NCI-H748 (cell line): ENCODE measurements around the gene THBS1.

Source experiments
- DNase-seq: peaks from one replicate; lab custom pipeline; 2025; ENCODE audit not compliant: unreplicated experiment; lab: John Stamatoyannopoulos, UW

THBS1 gene

DNA sequence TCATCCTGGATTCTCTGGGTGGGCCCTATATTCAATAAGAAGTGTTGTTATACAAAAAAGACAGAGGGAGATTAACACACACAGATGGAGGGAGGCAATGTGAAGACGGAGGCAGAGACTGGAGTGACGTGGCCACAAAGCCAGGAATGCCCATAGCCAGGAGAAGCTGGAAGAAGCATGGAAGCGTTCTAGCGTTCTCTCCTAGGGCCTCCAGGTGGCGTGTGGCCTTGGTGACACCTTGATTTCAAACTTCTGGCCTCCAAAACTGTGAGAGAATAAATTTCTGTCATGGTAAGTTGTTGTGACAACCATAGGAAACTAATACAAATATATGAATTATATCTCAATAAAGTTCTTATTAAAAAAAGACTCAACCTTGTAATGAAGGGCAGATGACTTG is 21.3 kb downstream of the THBS1 start:
- DNase-seq, result no peak

DNA sequence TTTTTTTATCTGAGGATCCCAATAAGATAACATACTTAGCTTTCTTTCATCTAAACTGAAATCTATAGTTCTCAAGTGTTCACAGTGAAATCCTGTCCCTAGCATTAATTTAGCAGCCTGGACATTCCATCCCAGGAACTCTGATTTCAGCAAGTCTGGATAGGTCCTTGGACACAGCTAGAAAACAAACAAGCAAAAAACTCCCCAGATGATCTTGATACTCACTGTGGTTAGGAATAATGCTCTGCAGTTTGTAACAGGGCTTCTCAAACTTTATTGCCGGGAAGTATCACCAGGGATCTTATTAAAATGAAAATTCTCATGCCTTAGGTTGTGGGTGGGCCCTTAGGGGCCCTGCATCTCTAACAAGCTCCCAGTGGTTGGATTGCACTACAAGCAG is 24.3 kb downstream of the THBS1 start:
- DNase-seq, result no peak

DNA sequence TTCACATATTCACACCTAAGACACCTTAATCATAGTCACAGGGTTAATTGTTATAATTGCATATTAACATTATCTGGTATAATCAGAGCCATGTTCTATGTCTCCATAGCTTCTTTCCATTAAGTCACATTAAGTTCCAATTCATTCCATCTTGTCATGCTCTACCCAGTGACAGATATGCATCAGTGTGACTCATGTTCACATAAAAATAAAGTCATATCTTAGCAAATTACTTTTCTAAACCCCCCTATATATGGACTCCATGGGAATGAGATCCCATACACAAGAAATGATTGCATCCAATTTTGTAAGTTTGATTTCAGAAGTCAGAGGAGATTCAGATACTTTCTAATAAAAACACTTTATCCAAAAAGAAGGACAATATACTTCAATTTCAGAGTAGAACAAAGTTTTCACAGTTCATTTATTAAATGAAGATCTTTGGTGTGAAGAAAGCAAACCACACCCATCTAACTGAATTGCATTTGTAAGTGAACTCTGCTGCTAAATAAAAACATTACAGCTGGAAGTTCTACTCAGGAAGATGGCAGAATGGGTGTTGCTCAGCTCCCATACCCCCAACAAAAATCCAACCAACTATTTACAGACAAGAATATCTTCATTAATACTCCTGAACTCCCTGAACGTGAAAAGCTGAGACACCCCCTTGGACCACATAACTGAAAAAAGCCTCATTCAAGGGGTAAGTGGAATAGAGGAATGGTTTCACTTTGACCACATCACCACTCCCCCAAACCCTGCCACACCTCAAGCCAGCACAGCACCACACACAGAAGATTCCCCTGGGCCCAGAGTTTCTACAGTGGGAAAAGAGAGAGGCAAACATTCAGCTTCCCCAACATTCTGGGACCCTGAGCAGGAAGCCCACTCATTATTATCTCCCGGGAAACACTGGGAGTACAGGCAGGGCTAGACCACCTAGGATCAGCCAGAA is 27.6 kb downstream of the THBS1 start:
- no peak for DNase-seq

DNA sequence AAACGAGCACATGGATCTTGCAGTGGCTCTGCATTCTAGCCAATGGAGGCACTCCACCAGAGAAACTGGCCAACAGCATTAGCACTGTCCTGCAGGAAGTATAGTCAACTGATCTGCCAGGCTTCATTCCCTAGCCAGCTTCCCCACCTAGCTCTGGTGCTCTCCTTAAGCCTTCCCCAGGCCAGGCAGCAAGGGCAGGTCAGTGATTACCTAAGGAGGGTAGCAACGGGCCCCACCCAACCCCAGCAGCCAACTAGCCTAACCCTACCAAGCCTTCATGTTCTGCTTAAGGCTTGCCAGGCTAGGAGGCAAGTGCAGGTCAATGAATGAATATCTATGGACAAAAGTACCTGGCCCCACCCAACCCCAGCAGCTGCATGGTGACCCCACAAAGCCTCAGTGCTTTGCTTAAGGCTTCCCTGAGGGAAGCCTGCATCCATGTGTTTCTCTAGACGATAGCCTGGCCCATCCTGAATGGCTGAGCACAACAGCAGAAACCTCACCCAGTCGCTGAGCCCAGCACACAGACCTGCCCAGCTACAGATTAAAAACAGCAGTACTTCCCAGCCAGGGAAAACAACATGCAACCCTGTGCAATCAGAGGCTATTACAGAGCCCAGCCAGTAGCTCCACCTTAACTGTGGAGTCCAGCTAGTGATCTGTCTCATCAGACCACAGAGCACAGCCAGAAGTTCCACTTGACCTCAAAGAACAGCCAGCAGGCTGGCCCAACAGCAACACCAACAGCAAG is 28.5 kb downstream of the THBS1 start:
- DNase-seq, result no peak

DNA sequence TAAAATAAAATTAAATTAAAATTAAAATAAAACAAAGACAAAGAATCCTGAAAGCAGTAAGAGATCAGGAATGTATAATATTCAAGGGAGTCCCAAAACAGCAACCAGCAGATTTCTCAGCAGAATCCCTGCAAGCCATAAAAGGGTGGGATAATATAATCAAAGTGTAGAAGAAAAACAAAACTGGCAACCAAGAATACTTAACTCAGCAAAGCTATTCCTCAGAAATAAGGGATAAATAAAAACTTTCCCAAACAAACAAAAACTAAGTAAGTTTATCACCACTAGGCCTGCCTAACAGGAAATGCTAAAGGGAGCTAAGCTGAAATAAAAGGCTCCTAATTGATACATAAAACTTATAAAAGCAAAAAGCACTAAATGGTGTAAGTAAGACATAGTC is 29.8 kb downstream of the THBS1 start:
- no peak for DNase-seq

DNA sequence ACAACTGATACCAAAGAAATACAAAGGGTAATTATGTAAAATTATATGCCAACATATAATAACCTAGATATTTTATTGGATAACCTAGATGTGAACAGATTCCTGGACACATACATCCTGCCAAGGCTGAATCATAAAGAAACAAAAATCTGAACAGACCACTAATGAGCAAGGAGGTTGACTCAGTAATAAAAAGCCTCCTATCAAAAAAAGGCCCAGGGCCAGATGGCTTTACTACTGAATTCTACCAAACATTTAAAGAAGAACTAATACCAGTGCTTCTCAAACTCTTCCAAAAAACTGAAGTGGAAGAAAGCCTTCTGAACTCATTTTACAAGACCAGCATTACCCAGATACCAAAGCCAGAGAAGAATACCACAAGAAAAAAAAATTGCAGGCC is 32.4 kb downstream of the THBS1 start:
- no peak for DNase-seq

DNA sequence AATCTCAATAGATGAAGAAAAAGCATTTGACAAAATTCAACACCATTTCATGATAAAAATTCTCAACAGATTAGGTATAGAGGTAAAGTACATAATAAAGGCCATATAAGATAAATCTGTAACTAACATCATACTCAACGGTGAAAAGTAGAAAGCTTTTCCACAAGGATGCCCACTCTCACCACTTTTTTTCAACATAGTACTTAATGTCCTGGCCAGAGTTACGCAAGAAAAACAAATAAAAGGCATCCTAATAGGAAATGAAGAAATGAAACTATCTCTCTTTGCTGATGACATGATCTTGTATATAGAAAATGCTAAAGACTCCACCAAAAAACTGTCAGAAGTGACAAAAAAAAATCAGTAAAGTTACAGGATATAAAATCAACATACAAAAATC is 33.0 kb downstream of the THBS1 start:
- DNase-seq, result no peak

DNA sequence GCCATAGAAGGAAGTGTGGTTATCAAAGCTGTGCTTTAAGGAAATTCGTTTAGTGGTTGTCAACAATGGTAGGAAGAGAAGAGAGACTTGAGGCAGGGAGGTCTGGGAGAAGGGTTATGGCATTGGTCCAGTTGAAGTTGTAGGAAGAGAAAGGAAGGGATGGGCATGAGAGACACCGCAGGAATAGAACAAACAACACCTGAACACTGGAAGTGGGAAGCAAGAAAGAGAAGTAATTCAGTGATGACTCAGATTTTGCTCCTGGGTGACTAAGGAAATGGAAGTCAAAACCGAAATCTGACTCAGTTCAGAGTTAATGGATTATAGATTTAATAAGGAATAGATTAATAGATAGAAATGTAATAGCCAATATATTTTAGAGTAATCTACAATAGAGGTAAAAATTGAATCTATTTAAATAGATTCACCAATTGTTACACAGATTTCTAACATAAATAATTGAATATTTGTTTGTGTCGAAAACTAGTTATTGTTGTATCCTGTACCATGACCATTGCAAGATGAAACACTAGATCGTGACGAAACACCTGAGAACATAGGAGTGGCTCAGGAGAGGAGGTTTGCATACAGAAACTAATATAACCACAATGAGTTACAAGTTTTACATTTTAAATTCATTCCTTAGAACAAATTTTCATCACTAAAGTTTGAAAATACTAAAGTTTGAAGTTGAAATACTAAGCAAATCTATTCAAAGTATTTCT is 36.0 kb downstream of the THBS1 start:
- no peak for DNase-seq

DNA sequence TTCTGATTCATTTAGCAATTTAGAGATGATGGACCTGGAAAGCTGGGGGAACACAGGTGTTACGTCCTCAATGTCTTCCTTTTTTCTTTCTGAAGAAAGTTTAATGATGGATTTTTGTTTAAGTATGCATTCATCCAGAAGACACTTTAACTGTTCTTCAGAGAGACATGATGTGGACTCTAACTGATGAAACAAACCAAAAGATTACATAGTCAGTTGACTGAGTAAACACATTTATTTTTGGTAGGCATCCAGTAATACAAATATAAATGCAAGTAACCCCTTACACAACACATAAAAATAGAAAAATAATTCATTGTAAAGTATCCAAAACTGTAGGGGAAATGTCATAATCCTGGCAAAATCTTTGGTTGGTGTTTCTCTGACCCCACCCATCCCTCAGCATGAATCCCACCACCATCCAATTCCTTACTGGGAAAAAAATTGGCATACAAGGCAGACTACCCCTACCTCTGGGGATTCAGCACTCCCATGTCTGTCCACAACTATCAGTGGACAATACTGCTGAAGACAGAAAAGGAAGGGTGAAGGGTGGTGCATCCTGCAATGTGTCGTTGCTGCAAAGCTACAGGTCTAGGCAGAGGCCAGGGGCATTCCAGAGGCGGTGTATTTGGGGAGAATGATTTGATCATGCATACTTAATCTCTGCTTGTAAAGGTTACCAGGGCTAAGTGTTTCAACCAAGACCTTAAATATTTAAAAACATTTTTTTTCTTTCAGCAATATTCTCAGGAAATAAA is 37.4 kb downstream of the THBS1 start:
- no peak for DNase-seq

DNA sequence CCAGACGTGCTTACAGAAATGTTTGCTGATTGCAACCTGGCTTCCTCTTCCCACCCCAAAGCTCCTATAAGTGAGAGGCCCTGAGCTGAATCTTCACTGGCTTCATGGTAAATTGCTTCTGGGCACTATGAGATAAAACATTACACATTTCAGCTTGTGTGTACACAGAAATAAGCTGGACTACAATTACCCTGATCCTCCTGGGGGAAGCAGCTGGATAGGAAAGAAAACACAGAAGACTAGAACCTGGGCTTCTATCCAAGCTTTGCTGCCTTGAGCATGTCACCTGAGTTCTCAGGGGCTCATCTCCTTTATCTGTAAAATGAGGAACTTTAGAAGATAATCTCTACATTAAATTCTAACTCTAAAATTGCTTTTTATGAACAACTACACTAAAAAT is 40.3 kb downstream of the THBS1 start:
- peak; percentile 15 for DNase-seq

DNA sequence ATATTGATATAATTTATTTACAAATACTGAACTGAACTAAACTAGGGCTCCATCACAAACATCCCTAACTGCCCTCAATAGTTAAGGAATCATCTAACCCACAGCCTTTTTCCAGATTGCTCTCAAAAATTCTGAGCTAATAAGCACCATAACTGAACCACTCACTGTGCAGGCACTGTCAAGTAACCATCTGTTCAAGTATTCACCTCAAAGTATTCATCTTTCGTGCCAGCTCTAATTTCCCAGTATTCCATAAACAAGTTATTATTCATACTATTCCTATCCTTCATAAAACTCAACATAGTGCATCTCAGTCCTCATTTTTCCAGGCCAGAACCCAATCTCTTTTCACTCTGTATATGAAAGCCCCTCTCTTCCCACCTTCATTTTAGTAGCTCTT is 41.1 kb downstream of the THBS1 start:
- DNase-seq, result no peak

DNA sequence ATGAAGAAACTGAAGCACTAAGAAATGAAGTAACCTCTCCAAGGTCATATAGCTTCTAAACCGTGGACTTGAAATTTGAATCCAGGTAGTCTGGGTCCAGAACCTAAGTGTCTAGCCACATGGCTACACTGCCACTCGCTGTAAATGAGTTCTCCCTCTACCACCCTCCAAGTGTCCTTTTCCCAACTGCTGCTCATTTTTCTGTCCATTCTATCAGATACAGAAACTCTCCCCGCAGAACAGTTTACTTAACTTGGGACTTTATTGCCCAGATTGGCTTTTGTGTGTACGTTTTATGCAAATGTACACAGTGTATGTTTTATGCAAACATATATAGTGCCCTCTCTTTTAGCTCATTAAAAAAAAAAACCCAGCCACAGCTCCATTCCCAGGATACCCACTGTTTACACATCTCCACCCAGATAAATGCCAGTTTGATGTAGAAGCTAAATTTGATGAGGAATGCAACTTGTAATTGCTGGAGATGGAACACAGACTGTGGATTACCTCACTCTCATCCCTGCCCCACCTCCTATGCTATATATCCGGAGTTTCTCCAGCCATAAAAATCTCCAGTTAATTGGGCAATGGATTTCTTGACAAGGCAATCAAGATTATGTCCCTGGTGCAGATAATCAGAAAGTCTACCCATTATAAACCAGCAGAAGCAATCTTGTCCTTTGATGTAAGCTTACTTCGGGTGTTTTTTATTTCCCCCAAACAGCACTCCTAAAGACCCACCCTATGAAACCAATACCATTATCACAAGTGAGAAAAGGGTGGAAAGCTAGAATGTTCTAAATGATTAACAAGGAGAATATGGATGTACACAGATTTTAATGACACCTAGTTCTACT is 42.0 kb downstream of the THBS1 start:
- DNase-seq, result peak; percentile 24

DNA sequence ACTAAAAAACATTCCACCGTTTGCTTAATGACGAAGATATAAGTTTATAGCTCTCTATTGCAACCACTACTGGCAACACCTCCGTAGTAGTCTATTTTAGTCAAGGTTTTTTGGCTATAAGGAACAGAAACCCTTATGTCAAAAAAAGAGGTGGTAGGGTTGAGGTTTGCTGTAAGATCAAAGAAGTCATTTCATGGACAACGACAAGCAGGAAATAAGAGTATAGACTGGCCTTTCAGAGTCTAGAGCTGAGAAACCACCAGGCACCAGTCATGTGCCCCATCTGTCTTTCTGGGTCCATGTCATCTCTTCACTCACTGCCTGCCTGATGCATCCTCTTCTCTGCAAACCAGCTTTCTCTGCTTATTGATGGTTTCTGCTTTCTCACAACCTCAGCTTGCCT is 42.7 kb downstream of the THBS1 start:
- no peak for DNase-seq

DNA sequence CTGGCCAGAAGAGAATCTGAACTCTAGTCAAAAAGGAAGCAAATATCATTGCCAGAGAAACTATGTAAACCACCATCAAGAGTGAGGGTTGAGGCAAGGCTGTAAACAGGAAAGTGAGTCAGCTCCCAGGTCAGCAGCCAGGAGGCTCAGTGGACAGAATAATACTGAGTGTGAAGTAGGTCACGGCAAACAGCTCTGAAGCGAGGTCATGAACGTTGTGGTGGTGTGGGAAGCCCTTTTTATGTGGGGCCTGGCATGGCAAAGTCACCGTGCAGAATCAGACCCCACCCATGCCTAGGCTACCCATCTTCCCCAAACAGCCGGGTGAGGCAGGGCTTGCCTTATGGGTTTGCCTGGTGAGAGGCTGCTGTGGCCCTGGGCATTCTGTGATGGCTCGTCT is 43.9 kb downstream of the THBS1 start:
- DNase-seq, result no peak

DNA sequence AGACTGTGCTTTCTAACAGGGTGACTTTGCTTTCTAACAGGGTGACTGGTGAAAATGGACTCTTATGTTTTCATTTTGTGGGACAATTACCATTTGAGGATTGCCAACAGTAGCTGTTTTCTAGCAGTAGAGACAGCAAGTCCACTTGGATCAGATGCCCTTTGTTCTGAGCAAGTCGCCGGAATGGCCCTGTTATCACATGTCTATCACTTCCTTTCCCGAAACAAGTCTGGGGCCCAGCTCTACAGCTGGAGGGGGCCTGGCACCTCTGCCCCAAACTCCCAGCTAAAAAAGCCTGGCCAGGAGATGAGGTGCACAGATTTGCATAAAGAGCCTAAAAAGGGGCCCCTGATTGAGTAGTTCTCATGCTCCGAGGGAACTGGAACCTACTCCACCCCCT is 44.6 kb downstream of the THBS1 start:
- DNase-seq, result no peak

DNA sequence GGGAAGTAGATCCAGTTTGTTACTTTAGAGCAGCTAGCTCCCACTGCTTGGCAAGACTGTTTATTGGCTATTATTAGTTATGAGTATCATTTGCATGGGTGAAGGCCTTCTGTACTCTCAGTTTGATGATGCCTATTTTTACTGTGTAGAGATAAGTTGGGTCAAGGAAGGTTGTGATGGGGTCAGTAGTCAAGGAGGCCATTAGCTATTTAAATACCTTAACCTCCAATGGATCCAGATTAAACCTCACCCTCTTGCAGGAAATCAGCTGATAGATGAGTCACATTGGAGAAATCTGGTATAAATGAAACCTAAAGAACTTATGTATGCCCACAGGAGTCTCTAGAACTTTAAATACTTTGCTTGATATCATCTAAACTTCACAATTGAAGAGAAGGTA is 45.0 kb downstream of the THBS1 start:
- DNase-seq, result no peak

DNA sequence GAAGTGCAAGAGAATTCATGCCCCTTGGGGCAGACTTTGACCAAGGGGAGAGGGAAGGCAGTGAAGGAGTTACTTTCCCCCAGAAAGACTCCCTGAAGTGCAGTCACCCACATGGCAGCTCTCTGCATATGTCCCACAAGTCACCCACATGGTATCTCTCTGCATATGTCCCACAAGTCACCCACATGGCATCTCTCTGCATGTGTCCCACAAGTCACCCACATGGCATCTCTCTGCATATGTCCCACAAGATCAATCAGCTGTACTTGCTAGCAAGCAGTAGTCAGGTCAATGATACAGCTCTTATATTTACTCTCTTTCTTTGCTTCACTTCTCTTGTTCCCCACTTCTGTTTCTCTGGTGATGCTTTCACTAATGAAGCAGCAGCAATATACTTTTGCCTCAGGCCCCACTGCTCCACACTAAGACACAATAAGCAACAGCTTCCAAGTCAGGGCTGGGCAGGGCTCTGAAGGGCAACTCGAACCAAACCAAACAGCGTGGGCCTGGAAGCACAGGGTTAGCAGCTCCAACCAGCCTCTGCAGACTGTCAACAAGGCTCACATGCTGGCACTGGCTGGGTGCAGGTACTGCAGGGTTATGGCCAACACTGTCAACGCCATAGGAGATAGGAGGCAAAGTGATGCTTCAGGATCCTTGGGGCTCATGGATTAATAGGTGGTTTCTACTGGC is 46.7 kb downstream of the THBS1 start:
- DNase-seq, result no peak

DNA sequence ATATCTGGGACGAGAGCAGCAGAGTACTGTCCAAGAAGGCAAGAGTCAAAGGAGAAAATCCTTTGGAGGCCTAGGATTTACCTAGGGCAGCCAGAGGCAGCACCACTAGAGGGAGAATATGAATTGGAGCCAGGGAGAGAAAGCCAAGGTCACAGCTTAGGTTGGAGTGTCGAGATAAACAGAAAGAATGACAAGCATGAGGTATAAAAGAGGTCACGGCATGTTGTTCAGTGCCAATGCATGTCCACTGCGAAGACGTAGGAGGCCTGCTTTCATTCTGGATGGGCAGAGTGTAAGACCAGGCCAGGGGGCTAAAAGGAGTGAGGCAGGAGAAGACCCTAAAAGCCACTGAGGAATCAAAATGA is 47.2 kb downstream of the THBS1 start:
- DNase-seq, result no peak

DNA sequence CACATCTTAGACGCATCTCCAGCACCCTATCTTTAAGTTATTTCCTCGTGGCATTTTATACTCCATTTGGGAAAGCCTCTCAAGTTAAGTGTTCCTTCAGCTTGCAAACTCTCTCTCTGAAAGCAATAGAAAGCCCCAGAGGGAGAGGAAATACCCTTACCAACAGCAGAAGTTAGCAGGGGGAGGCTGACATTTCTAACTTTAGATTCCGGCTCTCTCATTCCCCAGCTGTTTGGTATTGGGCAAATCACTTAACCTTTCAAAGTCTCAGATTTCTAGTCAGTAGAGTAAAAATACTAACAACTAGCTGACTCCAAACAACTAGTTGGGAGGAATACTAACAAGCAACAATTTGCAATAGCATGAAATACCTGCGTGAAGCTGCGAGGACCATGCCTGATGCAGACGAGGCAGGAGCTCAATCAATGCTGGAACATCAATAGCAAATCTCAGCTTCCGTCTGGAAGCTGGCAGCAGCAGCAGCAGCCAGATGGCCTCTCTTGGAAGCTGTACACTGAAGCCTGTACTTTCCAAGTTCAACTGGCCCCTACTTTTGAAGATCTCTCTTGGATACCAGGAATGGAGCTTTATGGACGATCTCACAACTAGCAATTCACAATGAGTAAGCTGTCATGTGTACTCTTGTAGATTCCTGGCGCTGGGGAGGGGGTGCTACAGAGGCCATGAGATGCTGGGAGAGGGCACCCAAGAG is 47.8 kb downstream of the THBS1 start:
- DNase-seq, result no peak
